Measurements from ENCODE around the gene SNRPD2. TPM values are rescaled to one million over a fixed set of nuclear protein-coding genes. Genes with fewer than 3 reads are reported as not detected.

SNRPD2 gene
- total RNA-seq, 1 donor from 2014 or later, result 210 TPM

DNA sequence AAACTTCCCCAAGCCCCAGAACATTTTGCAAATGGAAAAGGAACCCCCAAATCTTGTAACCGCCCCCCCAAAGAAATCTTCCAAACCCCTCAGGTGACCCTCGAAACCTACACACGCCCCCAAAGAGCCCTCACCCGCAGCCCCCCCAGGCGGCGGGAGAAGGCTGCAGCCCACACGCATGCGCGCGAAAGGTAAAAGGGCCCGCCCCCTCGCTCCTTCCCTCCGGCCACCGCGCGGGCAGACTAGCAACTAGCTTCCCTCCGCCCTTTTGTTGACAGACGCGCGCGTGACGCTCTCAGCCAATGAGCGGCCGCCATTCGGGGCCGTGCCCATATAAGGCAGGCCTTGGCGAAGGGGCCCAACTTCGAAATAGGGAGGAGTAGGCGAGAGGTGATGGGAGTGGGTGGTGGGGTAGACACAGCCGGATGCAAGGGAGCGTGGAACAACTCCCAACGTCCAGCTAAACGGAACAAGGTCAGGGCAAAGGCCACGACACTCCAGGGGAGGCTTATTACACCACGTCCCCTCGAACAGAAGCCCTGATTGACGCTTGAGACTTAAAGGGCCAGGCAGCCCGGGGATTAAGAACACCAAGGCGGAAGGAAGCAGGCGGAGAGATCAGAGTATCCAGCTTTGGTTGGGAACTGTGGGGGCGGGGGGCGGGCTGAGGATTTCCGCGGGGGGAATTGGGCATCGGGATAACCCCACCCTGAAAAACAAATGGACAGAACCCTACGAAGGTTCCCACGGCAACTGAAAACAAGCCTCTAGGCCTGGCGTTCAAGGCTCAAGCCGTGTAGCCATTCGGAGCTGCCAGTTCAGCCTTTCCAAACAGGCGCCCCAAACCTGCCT is 25.6 kb upstream of the SNRPD2 start:
- H3K27me3 ChIP-seq (ENCODE audit: control insufficient read depth in 3 of 3, insufficient read depth in 3 of 3, low read length in 3 of 3), result no peaks in the 10 kb centered on the region
- no peaks in the 10 kb centered on the region for H3K9me3 ChIP-seq (ENCODE audit: control insufficient read depth in 3 of 3, low read length in 3 of 3)
- H3K27ac ChIP-seq (ENCODE audit: low read depth, low read length), result peak overlapping the region; percentile 96
- peak overlapping the region; percentile 86 to 90 (median 89) for H3K4me3 ChIP-seq (ENCODE audit: low read length in 3 of 3)
- H3K4me1 ChIP-seq (ENCODE audit: control insufficient read depth in 3 of 3, insufficient read depth in 3 of 3, low read length in 3 of 3), result peaks cover 15 to 24% (median 18%) of the 10 kb centered on the region in 3 donors
- peak overlapping the region; percentile 87 to 97 (median 91) for H3K9ac ChIP-seq (ENCODE audit: low read depth in 1 of 3, low read length in 3 of 3)
- H3K36me3 ChIP-seq (ENCODE audit: control insufficient read depth in 3 of 3, insufficient read depth in 3 of 3, low read length in 3 of 3), result peaks cover 0 to 6% (median 4%) of the 10 kb centered on the region in 3 donors

DNA sequence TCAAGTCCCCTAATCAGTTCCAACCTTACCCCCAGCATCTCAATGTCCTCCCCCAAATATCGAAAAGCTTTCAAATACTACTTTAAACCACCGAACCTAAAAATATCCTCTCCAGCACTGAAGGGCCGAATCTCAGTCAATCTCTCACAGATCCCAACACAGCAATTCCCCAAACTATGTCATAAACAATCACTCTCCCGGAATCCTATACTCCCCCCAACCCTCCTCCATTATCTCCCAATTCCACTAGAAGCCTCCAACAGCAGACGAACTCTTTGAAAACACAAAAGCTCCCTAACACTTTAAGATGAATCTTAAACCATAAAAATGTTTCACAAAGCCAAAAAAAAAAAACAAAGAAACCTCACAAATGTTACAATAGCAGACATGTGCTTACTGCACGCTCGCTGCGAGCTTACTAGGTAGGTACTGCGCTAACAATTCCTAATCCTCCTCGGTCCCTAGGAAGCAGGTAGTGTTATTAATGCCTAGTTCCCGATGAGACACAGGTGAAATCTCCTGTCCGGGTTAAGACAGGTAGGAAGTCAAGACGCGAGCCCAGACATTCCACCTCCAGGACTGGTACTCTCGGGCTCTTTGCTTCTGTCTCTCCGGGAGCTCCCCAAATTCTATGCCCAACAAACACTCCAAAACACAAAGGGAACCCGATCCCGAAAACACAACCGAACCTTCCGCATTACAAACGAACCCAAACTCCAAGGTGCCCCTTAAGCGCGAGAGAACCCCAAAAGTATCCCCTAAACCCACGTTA is 24.8 kb upstream of the SNRPD2 start:
- Histone ChIP-seq H3K27ac (ENCODE audit: low read depth, low read length) (peak overlapping the region; percentile 84), H3K9ac (ENCODE audit: low read depth in 1 of 3, low read length in 3 of 3) (peak overlapping the region; percentile 87 to 97 (median 91)), H3K4me1 (ENCODE audit: control insufficient read depth in 3 of 3, insufficient read depth in 3 of 3, low read length in 3 of 3) (peaks cover 13 to 19% (median 18%) of the 10 kb centered on the region in 3 donors), H3K4me3 (ENCODE audit: low read length in 3 of 3) (peak overlapping the region; percentile 84 to 90 (median 86)), H3K9me3 (ENCODE audit: control insufficient read depth in 3 of 3, low read length in 3 of 3) (no peaks in the 10 kb centered on the region), H3K27me3 (ENCODE audit: control insufficient read depth in 3 of 3, insufficient read depth in 3 of 3, low read length in 3 of 3) (no peaks in the 10 kb centered on the region), H3K36me3 (ENCODE audit: control insufficient read depth in 3 of 3, insufficient read depth in 3 of 3, low read length in 3 of 3) (peaks cover 3 to 5% (median 5%) of the 10 kb centered on the region in 3 donors)

GRCh38 chr19:45715139-45715538 is 23.4 kb upstream of the SNRPD2 start:
- Histone ChIP-seq H3K27me3 (ENCODE audit: control insufficient read depth in 3 of 3, insufficient read depth in 3 of 3, low read length in 3 of 3) (no peaks in the 10 kb centered on the region), H3K4me3 (ENCODE audit: low read length in 3 of 3) (no peak overlapping the region), H3K9ac (ENCODE audit: low read depth in 1 of 3, low read length in 3 of 3) (no peak overlapping the region), H3K27ac (ENCODE audit: low read depth, low read length) (no peak overlapping the region), H3K4me1 (ENCODE audit: control insufficient read depth in 3 of 3, insufficient read depth in 3 of 3, low read length in 3 of 3) (peaks cover 13 to 19% (median 18%) of the 10 kb centered on the region in 3 donors), H3K9me3 (ENCODE audit: control insufficient read depth in 3 of 3, low read length in 3 of 3) (no peaks in the 10 kb centered on the region), H3K36me3 (ENCODE audit: control insufficient read depth in 3 of 3, insufficient read depth in 3 of 3, low read length in 3 of 3) (peaks cover 3 to 7% (median 5%) of the 10 kb centered on the region in 3 donors)

DNA sequence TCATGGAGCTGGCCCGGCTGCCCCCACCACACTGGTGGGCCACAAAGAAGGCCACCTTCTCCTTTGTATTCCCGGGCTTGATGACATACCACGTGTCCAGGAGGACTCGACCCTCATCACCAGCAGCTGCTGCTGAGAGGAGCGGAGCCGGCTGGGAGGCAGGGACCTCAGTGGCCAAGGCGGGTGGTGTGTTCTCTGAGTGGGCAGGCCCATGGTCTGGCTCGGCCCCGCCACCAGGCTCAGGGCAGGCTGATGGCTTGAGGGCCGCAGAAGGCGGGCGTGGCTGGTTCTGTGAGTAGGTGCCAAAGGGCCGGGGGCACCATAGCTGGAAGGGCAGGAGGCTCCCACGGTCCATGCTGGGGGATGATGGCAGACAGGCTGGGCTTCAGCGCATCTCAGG is 21.4 kb upstream of the SNRPD2 start:
- Histone ChIP-seq H3K36me3 (ENCODE audit: control insufficient read depth in 3 of 3, insufficient read depth in 3 of 3, low read length in 3 of 3) (peaks cover 3 to 7% (median 5%) of the 10 kb centered on the region in 3 donors), H3K4me3 (ENCODE audit: low read length in 3 of 3) (no peak overlapping the region), H3K9ac (ENCODE audit: low read depth in 1 of 3, low read length in 3 of 3) (no peak overlapping the region), H3K9me3 (ENCODE audit: control insufficient read depth in 3 of 3, low read length in 3 of 3) (no peaks in the 10 kb centered on the region), H3K27ac (ENCODE audit: low read depth, low read length) (no peak overlapping the region), H3K27me3 (ENCODE audit: control insufficient read depth in 3 of 3, insufficient read depth in 3 of 3, low read length in 3 of 3) (no peaks in the 10 kb centered on the region), H3K4me1 (ENCODE audit: control insufficient read depth in 3 of 3, insufficient read depth in 3 of 3, low read length in 3 of 3) (peaks cover 9 to 15% (median 13%) of the 10 kb centered on the region in 3 donors)

- H3K36me3 ChIP-seq (ENCODE audit: control insufficient read depth in 3 of 3, insufficient read depth in 3 of 3, low read length in 3 of 3), result peaks cover 3 to 7% (median 5%) of the 10 kb centered on the region in 3 donors
- H3K4me1 ChIP-seq (ENCODE audit: control insufficient read depth in 3 of 3, insufficient read depth in 3 of 3, low read length in 3 of 3), result peaks cover 6 to 11% (median 9%) of the 10 kb centered on the region in 3 donors
- H3K4me3 ChIP-seq (ENCODE audit: low read length in 3 of 3), result no peak overlapping the region
- H3K9me3 ChIP-seq (ENCODE audit: control insufficient read depth in 3 of 3, low read length in 3 of 3), result no peaks in the 10 kb centered on the region
- no peak overlapping the region for H3K27ac ChIP-seq (ENCODE audit: low read depth, low read length)
- no peak overlapping the region for H3K9ac ChIP-seq (ENCODE audit: low read depth in 1 of 3, low read length in 3 of 3)
- H3K27me3 ChIP-seq (ENCODE audit: control insufficient read depth in 3 of 3, insufficient read depth in 3 of 3, low read length in 3 of 3), result no peaks in the 10 kb centered on the region
These were observed 20.9 kb upstream of the SNRPD2 start for GRCh38 chr19:45712699-45713067.

GRCh38 chr19:45711851-45712698 is 20.3 kb upstream of the SNRPD2 start:
- Histone ChIP-seq H3K4me3 (ENCODE audit: low read length in 3 of 3) (no peak overlapping the region), H3K36me3 (ENCODE audit: control insufficient read depth in 3 of 3, insufficient read depth in 3 of 3, low read length in 3 of 3) (peaks cover 3 to 7% (median 5%) of the 10 kb centered on the region in 3 donors), H3K9ac (ENCODE audit: low read depth in 1 of 3, low read length in 3 of 3) (no peak overlapping the region), H3K4me1 (ENCODE audit: control insufficient read depth in 3 of 3, insufficient read depth in 3 of 3, low read length in 3 of 3) (peaks cover 6 to 11% (median 9%) of the 10 kb centered on the region in 3 donors), H3K9me3 (ENCODE audit: control insufficient read depth in 3 of 3, low read length in 3 of 3) (no peaks in the 10 kb centered on the region), H3K27ac (ENCODE audit: low read depth, low read length) (no peak overlapping the region), H3K27me3 (ENCODE audit: control insufficient read depth in 3 of 3, insufficient read depth in 3 of 3, low read length in 3 of 3) (no peaks in the 10 kb centered on the region)

- Histone ChIP-seq H3K9me3 (ENCODE audit: control insufficient read depth in 3 of 3, low read length in 3 of 3) (no peaks in the 10 kb centered on the region), H3K9ac (ENCODE audit: low read depth in 1 of 3, low read length in 3 of 3) (no peak overlapping the region), H3K4me1 (ENCODE audit: control insufficient read depth in 3 of 3, insufficient read depth in 3 of 3, low read length in 3 of 3) (no peaks in the 10 kb centered on the region), H3K36me3 (ENCODE audit: control insufficient read depth in 3 of 3, insufficient read depth in 3 of 3, low read length in 3 of 3) (peaks cover 3 to 7% (median 5%) of the 10 kb centered on the region in 3 donors), H3K4me3 (ENCODE audit: low read length in 3 of 3) (no peak overlapping the region), H3K27ac (ENCODE audit: low read depth, low read length) (no peak overlapping the region), H3K27me3 (ENCODE audit: control insufficient read depth in 3 of 3, insufficient read depth in 3 of 3, low read length in 3 of 3) (no peaks in the 10 kb centered on the region)
These were observed 18.8 kb upstream of the SNRPD2 start for GRCh38 chr19:45710356-45711130.

GRCh38 chr19:45705710-45706415 is 14.1 kb upstream of the SNRPD2 start:
- Histone ChIP-seq H3K27ac (ENCODE audit: low read depth, low read length) (no peak overlapping the region), H3K4me1 (ENCODE audit: control insufficient read depth in 3 of 3, insufficient read depth in 3 of 3, low read length in 3 of 3) (no peaks in the 10 kb centered on the region), H3K27me3 (ENCODE audit: control insufficient read depth in 3 of 3, insufficient read depth in 3 of 3, low read length in 3 of 3) (no peaks in the 10 kb centered on the region), H3K9ac (ENCODE audit: low read depth in 1 of 3, low read length in 3 of 3) (no peak overlapping the region), H3K9me3 (ENCODE audit: control insufficient read depth in 3 of 3, low read length in 3 of 3) (no peaks in the 10 kb centered on the region), H3K4me3 (ENCODE audit: low read length in 3 of 3) (no peak overlapping the region), H3K36me3 (ENCODE audit: control insufficient read depth in 3 of 3, insufficient read depth in 3 of 3, low read length in 3 of 3) (peaks cover 4 to 9% (median 8%) of the 10 kb centered on the region in 3 donors)
